Thoracic aorta (tissue), 2 donors: ENCODE results near the gene COL8A1. TPM values are rescaled to one million over a fixed set of nuclear protein-coding genes. Genes with fewer than 3 reads are reported as not detected.
A peak's percentile ranks its signal among the peaks of the same experiment; 100 is the strongest.
"Not testable (repeated sequence)": the region's sequence is repeated elsewhere in the genome, so short reads cannot be mapped to it uniquely, and the experiment has no call there.

ENCODE experiments used
- ATAC-seq: fragments of 150-250 bp; one replicate; pipeline ENCODE4 v1.8.0; 2017; ENCODE audit warnings: low read depth; ENCODE audit not compliant: insufficient number of reproducible peaks, low FRiP score
- DNase-seq: peaks from one replicate; pipeline ENCODE4 v3.0.0-alpha.2; 2020; ENCODE audit warnings: low spot score
- H3K27ac ChIP-seq, 2 donors: fragments of 200-600 bp; sonication (generic); 1 replicate in 1 of 2; 2 replicates in 1 of 2; pipeline ENCODE4 v1.5.1; 2016; ENCODE audit warnings: mild to moderate bottlenecking in 2 of 2, moderate library complexity in 2 of 2
- H3K27me3 ChIP-seq: fragments of 200-600 bp; sonication (generic); replicated peaks from 2 replicates; pipeline ENCODE4 v1.6.0; 2016; ENCODE audit warnings: mild to moderate bottlenecking; ENCODE audit not compliant: insufficient read depth
- H3K36me3 ChIP-seq: fragments of 200-600 bp; sonication (generic); one replicate; pipeline ENCODE4 v1.5.1; 2016
- H3K4me1 ChIP-seq, 2 donors: fragments of 200-600 bp; sonication (generic); 1 replicate in 1 of 2; 2 replicates in 1 of 2; pipeline versions ENCODE4 v1.5.1 to v1.6.0; 2016; ENCODE audit warnings: low read depth in 2 of 2, mild to moderate bottlenecking in 1 of 2; ENCODE audit not compliant: control insufficient read depth in 1 of 2
- H3K4me3 ChIP-seq: fragments of 200-600 bp; sonication (generic); 2 replicates; pipeline ENCODE4 v1.5.1; 2016; ENCODE audit warnings: mild to moderate bottlenecking
- H3K9me3 ChIP-seq: fragments of 200-600 bp; sonication (generic); 2 replicates; pipeline ENCODE4 v1.5.1; 2016
- total RNA-seq, 2 donors: library from RNA; depleted of rRNA; stranded (reverse); fragments of >200 nt; gene quantifications; one replicate each; pipeline versions ENCODE4 v1.1.0 to v1.2.3, GENCODE V29; 2016
- TF ChIP-seq, protein P1 (sequence below): fragments of 200-600 bp; sonication (generic); IDR thresholded peaks from one replicate; pipeline ENCODE4 v1.5.1; 2019; ENCODE audit warnings: antibody characterized with exemption

The COL8A1 gene
- total RNA-seq, 2 donors from 2014 or later, result 253 to 916 TPM

DNA sequence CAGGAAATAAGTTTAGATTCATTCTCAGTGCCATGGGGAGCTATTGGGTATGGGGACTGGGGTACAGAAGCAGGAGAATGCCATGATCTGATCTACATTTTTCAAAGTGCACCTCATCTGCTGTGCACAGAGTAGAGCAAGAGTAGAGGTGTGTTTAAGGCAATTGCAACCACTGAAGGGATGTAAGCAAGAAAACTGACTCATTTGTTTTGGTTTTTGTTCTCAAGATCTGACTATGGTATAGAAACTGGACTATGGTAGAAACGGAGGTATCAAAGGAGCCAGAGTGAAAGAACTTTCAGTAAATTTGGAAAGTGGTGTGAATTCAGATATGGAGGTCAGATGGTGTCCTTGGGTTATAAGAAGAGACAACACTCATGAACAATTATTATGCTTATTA lies 93.1 kb downstream of the COL8A1 start:
- no peaks in the 10 kb centered on the region for H3K27me3 ChIP-seq
- DNase-seq (no peak), ATAC-seq (no peak)
- H3K36me3 ChIP-seq, result no peaks in the 10 kb centered on the region
- H3K4me3 ChIP-seq, result no peak overlapping the region
- H3K27ac ChIP-seq, result no peak overlapping the region
- H3K4me1 ChIP-seq, result peaks cover 6% of the 10 kb centered on the region in 2 donors
- TF ChIP-seq, protein P1, sequence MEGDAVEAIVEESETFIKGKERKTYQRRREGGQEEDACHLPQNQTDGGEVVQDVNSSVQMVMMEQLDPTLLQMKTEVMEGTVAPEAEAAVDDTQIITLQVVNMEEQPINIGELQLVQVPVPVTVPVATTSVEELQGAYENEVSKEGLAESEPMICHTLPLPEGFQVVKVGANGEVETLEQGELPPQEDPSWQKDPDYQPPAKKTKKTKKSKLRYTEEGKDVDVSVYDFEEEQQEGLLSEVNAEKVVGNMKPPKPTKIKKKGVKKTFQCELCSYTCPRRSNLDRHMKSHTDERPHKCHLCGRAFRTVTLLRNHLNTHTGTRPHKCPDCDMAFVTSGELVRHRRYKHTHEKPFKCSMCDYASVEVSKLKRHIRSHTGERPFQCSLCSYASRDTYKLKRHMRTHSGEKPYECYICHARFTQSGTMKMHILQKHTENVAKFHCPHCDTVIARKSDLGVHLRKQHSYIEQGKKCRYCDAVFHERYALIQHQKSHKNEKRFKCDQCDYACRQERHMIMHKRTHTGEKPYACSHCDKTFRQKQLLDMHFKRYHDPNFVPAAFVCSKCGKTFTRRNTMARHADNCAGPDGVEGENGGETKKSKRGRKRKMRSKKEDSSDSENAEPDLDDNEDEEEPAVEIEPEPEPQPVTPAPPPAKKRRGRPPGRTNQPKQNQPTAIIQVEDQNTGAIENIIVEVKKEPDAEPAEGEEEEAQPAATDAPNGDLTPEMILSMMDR, result no peak
- H3K9me3 ChIP-seq, result no peaks in the 10 kb centered on the region

DNA sequence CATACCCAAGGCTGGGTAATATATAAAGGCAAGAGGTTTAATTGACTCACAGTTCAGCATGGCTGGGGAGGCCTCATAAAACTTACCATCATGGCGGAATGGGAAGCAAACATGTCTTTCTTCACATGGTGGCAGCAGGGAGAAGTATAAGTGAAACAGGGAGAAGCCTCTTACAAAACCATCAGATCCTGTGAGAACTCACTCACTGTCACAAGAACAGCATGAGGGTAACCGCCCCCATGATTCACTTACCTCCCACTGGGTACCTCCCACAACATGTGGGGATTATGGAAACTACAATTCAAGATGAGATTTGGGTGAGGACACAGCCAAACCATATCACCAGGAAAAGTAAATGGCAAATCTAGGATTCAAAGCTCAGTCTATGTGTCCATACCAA lies 102.0 kb downstream of the COL8A1 start:
- not testable (repeated sequence) for H3K4me3 ChIP-seq, H3K4me1 ChIP-seq, DNase-seq, H3K9me3 ChIP-seq, H3K27ac ChIP-seq, H3K27me3 ChIP-seq, H3K36me3 ChIP-seq, ATAC-seq

DNA sequence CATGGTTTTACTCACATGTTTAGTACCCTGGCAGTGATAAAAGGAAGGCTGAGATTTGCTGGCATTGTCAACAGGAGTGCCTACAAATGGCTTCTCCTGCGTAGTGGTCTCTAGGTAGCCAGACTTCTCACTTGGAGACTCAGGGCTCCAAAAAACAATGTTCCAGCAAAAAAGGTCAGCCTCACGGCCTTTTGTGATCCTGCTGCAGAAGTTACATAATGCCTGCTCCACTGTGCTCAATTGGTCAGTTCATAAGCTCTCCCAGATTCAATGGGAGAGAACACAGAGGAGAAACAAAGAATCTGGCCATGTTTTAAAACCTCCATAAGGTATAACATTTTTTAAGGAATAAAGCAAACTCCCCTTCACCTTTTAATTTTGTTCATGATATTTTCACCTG lies 103.2 kb downstream of the COL8A1 start:
- H3K36me3 ChIP-seq, result no peaks in the 10 kb centered on the region
- H3K9me3 ChIP-seq, result no peaks in the 10 kb centered on the region
- ATAC-seq (no peak), DNase-seq (no peak)
- peak overlapping the region in 1 of 2 donors; percentile 27 for H3K27ac ChIP-seq
- H3K27me3 ChIP-seq, result no peaks in the 10 kb centered on the region
- H3K4me1 ChIP-seq, result peaks cover 0 to 3% of the 10 kb centered on the region in 2 donors
- no peak overlapping the region for H3K4me3 ChIP-seq
- TF ChIP-seq, protein P1, result no peak

DNA sequence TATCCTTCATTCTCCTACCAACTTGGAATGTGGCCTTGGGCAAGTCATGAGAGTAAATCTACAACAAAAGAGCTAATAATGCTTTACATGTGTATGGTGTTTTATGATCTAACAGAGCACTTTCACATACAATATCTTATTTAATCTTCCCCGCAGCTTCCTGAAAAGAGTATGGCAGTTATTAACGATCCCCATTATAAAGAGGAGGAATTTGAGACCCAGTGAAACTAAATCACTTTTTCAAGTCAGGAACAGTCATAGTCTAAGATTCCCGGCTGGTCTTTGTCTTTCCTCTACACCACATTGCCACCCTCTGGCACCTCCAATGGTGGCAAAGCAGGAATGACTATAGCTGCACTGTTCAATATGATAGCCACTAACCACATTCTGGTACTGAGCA lies 109.5 kb downstream of the COL8A1 start:
- Histone ChIP-seq H3K27ac (no peak overlapping the region), H3K4me3 (no peak overlapping the region), H3K9me3 (no peaks in the 10 kb centered on the region), H3K27me3 (no peaks in the 10 kb centered on the region), H3K36me3 (no peaks in the 10 kb centered on the region), H3K4me1 (peaks cover 3 to 15% of the 10 kb centered on the region in 2 donors)
- TF ChIP-seq, protein P1, result peak; percentile 20
- ATAC-seq (no peak), DNase-seq (no peak)

DNA sequence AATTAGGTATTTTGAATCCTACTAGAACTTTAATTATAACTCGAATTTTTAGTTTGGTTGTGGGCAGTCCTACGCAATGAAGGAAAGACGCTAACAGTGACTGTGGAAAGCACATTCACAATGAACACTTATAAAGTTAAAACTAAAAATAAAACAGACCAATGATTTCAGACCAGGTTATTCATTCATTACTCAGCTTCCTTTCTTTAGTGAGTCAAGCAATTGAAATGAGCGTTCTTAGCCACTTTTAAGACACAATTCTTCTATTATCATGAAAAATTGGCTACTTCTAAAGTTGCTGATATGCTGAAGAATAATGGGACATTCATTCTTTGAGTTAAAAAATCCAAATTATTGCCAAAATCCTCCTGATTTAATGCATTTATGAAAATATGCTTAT lies 113.3 kb downstream of the COL8A1 start:
- TF ChIP-seq, protein P1, result no peak
- no peaks in the 10 kb centered on the region for H3K36me3 ChIP-seq
- ATAC-seq, result no peak
- peak overlapping the region; percentile 15 to 78 for H3K27ac ChIP-seq
- H3K4me1 ChIP-seq, result peaks cover 12 to 33% of the 10 kb centered on the region in 2 donors
- no peak for DNase-seq
- H3K27me3 ChIP-seq, result no peaks in the 10 kb centered on the region
- H3K9me3 ChIP-seq, result no peaks in the 10 kb centered on the region
- H3K4me3 ChIP-seq, result no peak overlapping the region

DNA sequence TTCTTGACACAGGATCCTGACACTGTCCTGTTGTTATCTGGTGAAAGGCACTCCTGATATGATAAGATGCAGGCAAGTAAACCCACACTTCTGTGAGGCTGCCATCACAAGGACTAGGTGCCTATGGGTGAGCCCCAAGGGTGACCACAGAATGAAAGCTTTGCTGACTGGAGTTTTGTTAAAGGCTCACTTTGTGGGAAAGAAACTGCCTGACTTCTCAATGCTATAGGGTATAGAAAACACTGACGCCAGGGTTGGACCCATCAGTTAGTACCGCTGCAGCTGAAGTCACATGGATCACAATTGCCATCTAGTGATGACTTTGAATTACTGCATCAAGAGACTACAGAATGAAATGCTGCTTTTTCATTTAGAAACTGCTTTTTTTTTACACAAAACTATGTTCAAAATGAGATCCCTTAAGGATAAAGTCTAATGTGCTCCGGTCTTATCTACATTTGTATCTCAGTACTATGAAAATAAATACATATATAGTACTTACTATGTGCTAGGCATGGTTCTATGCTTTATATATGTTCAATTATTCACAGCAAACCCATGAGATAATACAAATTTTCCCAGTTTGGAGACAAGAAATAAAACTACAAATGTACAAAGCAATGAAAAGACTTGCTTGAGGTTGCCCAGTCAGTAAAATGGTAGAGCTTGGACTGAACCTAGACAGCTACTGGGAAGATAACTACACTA lies 115.0 kb downstream of the COL8A1 start:
- Histone ChIP-seq H3K9me3 (no peaks in the 10 kb centered on the region), H3K4me3 (no peak overlapping the region), H3K4me1 (peaks cover 26 to 50% of the 10 kb centered on the region in 2 donors), H3K27ac (peak overlapping the region; percentile 31 to 78), H3K27me3 (no peaks in the 10 kb centered on the region), H3K36me3 (no peaks in the 10 kb centered on the region)
- DNase-seq (no peak), ATAC-seq (peak; percentile 64)
- TF ChIP-seq, protein P1, result peak; percentile 77
